Measurements from ENCODE around the gene TBC1D16.

The TBC1D16 gene

DNA sequence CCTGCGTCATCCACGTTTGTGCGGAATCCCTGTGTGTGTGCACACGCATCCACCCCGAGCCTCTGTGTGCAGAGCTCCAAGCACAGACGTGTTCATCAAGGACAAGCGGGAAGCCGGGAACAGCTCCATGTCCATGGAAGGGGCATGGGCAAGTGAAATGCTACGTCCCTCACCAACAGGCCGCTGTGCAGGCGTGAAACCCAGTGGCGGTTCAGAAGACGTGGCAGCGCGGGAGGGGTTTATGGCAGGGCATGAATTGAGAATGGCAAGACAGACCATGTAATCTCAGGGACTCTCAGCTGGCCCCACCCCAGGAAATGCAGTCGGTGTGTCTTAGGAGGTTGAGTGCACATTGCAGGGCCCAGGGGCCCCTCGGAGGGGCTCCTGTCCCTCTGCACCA is 52.7 kb downstream of the TBC1D16 start:
- peak in 1 of 2 donors; percentile 47 for DNase-seq
- intact Hi-C loops (cut with DNase I; ENCODE audit: low total_unique reads) = no loop called here
- Histone ChIP-seq H3K4me1 (peaks cover 0 to 9% (median 3%) of the 10 kb centered on the region in 4 donors), H3K27ac (no peak overlapping the region), H3K4me3 (no peak overlapping the region), H3K27me3 (no peaks in the 10 kb centered on the region), H3K9me3 (no peaks in the 10 kb centered on the region), H3K36me3 (peaks cover 0 to 4% (median 0%) of the 10 kb centered on the region in 3 donors)
- TF ChIP-seq, protein P1, sequence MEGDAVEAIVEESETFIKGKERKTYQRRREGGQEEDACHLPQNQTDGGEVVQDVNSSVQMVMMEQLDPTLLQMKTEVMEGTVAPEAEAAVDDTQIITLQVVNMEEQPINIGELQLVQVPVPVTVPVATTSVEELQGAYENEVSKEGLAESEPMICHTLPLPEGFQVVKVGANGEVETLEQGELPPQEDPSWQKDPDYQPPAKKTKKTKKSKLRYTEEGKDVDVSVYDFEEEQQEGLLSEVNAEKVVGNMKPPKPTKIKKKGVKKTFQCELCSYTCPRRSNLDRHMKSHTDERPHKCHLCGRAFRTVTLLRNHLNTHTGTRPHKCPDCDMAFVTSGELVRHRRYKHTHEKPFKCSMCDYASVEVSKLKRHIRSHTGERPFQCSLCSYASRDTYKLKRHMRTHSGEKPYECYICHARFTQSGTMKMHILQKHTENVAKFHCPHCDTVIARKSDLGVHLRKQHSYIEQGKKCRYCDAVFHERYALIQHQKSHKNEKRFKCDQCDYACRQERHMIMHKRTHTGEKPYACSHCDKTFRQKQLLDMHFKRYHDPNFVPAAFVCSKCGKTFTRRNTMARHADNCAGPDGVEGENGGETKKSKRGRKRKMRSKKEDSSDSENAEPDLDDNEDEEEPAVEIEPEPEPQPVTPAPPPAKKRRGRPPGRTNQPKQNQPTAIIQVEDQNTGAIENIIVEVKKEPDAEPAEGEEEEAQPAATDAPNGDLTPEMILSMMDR (IDR thresholded peaks at IDR 0.05) = no peak

- Histone ChIP-seq H3K27ac (no peak overlapping the region), H3K4me1 (no peaks in the 10 kb centered on the region), H3K4me3 (no peak overlapping the region), H3K9me3 (no peaks in the 10 kb centered on the region), H3K27me3 (no peaks in the 10 kb centered on the region), H3K36me3 (peaks cover 0 to 6% (median 6%) of the 10 kb centered on the region in 3 donors)
- TF ChIP-seq, protein P1 (IDR thresholded peaks at IDR 0.05) = no peak
- intact Hi-C loops (cut with DNase I; ENCODE audit: low total_unique reads) = no loop called here
- DNase-seq = peak in 1 of 2 donors; percentile 23
Observed at GRCh38 chr17:79981661-79982101, 54.0 kb downstream of the TBC1D16 start.

DNA sequence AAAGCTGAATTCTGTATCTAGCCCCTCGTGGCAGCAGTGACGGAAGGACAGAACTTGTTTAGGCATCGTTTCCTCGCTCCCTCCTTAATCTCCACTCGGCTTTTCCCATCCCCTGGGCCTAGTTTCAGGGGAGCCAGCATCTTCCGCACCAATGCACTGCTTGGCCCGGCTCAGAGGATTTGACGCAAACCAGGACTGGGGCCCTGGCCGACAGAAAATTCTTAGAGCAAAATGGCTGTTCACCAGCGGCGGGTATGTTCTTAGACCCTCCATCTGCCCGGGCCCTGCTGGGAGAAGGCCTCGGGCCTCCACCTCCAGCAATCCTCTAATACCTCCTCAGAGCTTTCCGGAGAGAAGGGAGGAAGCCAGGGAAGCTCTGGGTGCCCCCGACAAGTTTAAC is 54.6 kb downstream of the TBC1D16 start:
- Histone ChIP-seq H3K4me3 (no peak overlapping the region), H3K4me1 (no peaks in the 10 kb centered on the region), H3K9me3 (no peaks in the 10 kb centered on the region), H3K27ac (no peak overlapping the region), H3K36me3 (peaks cover 0 to 6% (median 6%) of the 10 kb centered on the region in 3 donors), H3K27me3 (no peaks in the 10 kb centered on the region)
- intact Hi-C loops (cut with DNase I; ENCODE audit: low total_unique reads) = no loop called here
- TF ChIP-seq, protein P1 (IDR thresholded peaks at IDR 0.05) = no peak
- peak in 1 of 2 donors; percentile 51 for DNase-seq

DNA sequence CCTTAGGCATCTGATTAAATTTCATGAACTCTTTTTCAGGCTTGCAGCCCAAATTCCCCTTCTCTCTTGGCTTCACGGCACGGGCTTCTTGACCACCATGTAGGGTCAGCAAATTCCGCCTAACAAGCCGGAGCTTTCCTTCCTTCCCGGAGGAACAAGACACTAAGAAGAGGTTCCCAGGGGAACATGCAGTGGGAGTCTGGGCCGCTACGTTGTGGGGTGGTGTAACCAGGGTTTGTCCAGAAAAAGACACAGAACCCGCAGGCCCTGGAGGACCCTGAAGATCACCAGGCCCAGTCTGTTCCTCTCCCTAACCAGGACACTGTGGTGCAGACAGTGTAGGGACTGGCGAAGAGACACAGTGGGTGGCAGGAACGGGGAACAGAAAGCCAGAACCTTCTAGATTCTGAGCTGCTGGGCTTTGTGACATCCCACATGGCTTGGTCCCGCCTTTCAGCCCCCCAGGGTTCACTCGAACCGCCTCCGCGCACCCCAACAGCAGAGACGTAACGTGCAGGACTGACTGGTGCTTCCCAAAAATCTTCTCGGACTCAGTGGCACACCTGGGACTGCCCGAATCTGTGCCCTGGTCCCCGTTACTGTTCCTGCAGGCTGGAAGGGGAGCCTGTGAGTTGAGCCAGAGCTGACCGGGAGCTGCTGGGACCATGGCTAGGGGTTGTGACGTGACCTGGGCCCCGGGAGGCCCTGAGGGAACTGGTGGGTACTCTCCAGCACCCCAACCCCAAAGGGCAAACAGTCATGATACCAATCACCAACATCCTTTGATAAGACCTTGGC is 55.2 kb downstream of the TBC1D16 start:
- peak in 1 of 2 donors; percentile 48 for DNase-seq
- Histone ChIP-seq H3K4me3 (no peak overlapping the region), H3K36me3 (peaks cover 0 to 6% (median 6%) of the 10 kb centered on the region in 3 donors), H3K27me3 (no peaks in the 10 kb centered on the region), H3K4me1 (no peaks in the 10 kb centered on the region), H3K9me3 (no peaks in the 10 kb centered on the region), H3K27ac (no peak overlapping the region)
- TF ChIP-seq, protein P1 (IDR thresholded peaks at IDR 0.05) = no peak
- intact Hi-C loops (cut with DNase I; ENCODE audit: low total_unique reads) = no loop called here

- TF ChIP-seq, protein P1 (IDR thresholded peaks at IDR 0.05) = no peak
- Histone ChIP-seq H3K4me3 (no peak overlapping the region), H3K4me1 (no peaks in the 10 kb centered on the region), H3K27ac (no peak overlapping the region), H3K27me3 (no peaks in the 10 kb centered on the region), H3K36me3 (peaks cover 0 to 6% (median 6%) of the 10 kb centered on the region in 3 donors), H3K9me3 (no peaks in the 10 kb centered on the region)
- intact Hi-C loops (cut with DNase I; ENCODE audit: low total_unique reads) = no loop called here
- DNase-seq = peak in 1 of 2 donors; percentile 61
Observed at GRCh38 chr17:79979816-79980215, 55.9 kb downstream of the TBC1D16 start.
